Measurements from ENCODE around the gene CSNK1A1L. TPM values are rescaled to one million over a fixed set of nuclear protein-coding genes. Genes with fewer than 3 reads are reported as not detected.

The CSNK1A1L gene
- total and polyA plus RNA-seq, 2 of the 13 experiments (the other 11 are each of a cell fraction or from before 2014, with no cell fraction given) = not detected

DNA sequence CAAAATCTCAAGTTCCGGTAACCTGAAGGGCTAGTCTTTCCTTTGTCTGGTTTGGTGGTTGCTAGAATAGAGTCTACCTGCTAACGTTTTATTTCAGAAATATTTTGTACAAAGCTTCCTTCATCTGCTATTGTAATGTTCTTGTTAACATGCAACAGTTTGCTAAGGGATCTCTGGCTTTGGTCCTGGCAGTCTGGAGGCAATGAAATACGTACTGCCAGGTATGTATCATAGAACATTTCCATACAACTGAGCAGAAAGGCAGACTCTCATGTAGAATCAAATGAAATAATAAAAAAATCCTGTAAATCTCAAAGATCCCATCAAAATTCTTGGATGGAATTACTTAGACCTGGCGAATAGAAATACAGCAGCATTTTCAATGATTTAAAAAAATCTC is 8.8 kb upstream of the CSNK1A1L start:
- Histone ChIP-seq H3K27me3 (ENCODE audit: control insufficient read depth in 1 of 2, insufficient read depth in 2 of 2, low read length in 2 of 2) (no peaks in the 10 kb centered on the region), H3K36me3 (replicated peaks in 1 of 2; ENCODE audit: control insufficient read depth in 1 of 2, insufficient read depth in 2 of 2, low read length in 2 of 2) (no peaks in the 10 kb centered on the region), H3K9me3 (ENCODE audit: low read length) (no peaks in the 10 kb centered on the region), H4K20me1 (ENCODE audit: insufficient read depth, low read length) (no peaks in the 10 kb centered on the region), H2AFZ (ENCODE audit: low read length) (no peak overlapping the region), H3K9ac (ENCODE audit: insufficient read depth, low read depth, low read length) (no peak overlapping the region), H3K4me2 (ENCODE audit: low read depth, low read length) (no peak overlapping the region), H3K79me2 (ENCODE audit: insufficient read depth, low read length) (no peaks in the 10 kb centered on the region), H3K4me3 (replicated peaks in 1 of 3; ENCODE audit: insufficient read depth in 1 of 3, low read depth in 2 of 3, low read length in 3 of 3) (no peak overlapping the region), H3K27ac (ENCODE audit: extremely low read length, insufficient read depth, low read length) (no peak overlapping the region), H3K4me1 (ENCODE audit: insufficient read depth, low read length) (no peaks in the 10 kb centered on the region)
- ChIA-PET POLR2A (no interaction called here), CTCF (ENCODE audit: low intra/inter-chr PET ratio, low total read pairs) (no interaction called here)
- BruUV-seq (replicated peaks) = no TSS peak
- ATAC-seq = no peak
- no peak for DNase-seq (ENCODE audit: low spot score)
- no peak for TF ChIP-seq SETDB1 (CRISPR knock-in tag; IDR thresholded peaks at IDR 0.05; ENCODE audit: borderline replicate concordance)
- 0% methylated on average over 4 of the region's 4 CpGs for WGBS (ENCODE audit: low lambda C conversion rate)
- no peak for FAIRE-seq
- in situ Hi-C loops (cut with HindIII; ENCODE audit: extremely low pct_ligation_motif_present, low pct_unique_long_range_greater_than_20kb) (no loop called here), intact Hi-C loops (cut with micrococcal nuclease; ENCODE audit: unreplicated experiment) (no loop called here)

DNA sequence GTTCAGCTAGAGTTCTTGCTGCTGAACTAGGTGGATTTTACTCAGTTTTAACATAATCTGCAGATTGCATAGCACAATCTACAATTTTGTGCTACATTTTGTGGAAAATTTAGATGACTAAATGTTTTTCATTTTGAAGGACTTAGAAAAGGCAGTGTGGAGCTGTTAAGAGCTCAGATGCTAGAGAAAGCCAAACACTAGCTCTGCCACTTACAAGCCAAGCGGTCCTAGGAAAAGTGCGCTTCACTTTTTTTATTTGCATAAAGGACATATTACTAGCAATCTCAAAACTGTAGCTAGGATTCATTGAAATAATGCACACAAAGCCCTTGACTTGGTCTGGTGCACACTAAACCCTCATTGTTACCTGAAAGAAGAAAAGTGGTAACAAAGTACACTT is 8.1 kb upstream of the CSNK1A1L start:
- ATAC-seq = no peak
- H3K27ac ChIP-seq (ENCODE audit: extremely low read length, insufficient read depth, low read length) = no peak overlapping the region
- intact Hi-C loops (cut with micrococcal nuclease; ENCODE audit: unreplicated experiment) = no loop called here
- TF ChIP-seq NBN (conservative IDR thresholded peaks at IDR 0.05) (no peak), RARA (CRISPR knock-in tag; IDR thresholded peaks at IDR 0.05) (no peak), BCL6 (CRISPR knock-in tag; IDR thresholded peaks at IDR 0.05) (no peak), NFATC3 (CRISPR knock-in tag; IDR thresholded peaks at IDR 0.05) (no peak), ZNF549 (CRISPR knock-in tag; IDR thresholded peaks at IDR 0.05) (no peak), ZNF337 (CRISPR knock-in tag; IDR thresholded peaks at IDR 0.05; ENCODE audit: borderline replicate concordance, low read depth) (no peak), GATAD2A (CRISPR knock-in tag; IDR thresholded peaks at IDR 0.05) (no peak), SAP130 (CRISPR knock-in tag; IDR thresholded peaks at IDR 0.05; ENCODE audit: low read depth) (no peak), ZNF180 (CRISPR knock-in tag; IDR thresholded peaks at IDR 0.05; ENCODE audit: borderline replicate concordance, low read depth) (no peak), ZNF367 (CRISPR knock-in tag; IDR thresholded peaks at IDR 0.05; ENCODE audit: borderline replicate concordance) (no peak), CBFB (CRISPR knock-in tag; IDR thresholded peaks at IDR 0.05) (no peak), ATM (IDR thresholded peaks at IDR 0.05; ENCODE audit: borderline replicate concordance) (no peak)
- TF ChIP-seq, protein P1, sequence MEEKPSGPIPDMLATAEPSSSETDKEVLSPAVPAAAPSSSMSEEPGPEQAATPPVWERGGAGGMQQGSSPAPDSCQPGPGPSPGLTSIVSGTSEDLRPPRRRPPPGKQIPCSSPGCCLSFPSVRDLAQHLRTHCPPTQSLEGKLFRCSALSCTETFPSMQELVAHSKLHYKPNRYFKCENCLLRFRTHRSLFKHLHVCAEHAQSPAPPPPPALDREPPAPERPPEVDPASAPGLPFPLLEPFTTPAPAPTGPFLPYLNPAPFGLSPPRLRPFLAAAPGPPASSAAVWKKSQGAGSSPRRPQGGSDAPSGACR (CRISPR knock-in tag; IDR thresholded peaks at IDR 0.05) = no peak
- TF ChIP-seq, protein P2, sequence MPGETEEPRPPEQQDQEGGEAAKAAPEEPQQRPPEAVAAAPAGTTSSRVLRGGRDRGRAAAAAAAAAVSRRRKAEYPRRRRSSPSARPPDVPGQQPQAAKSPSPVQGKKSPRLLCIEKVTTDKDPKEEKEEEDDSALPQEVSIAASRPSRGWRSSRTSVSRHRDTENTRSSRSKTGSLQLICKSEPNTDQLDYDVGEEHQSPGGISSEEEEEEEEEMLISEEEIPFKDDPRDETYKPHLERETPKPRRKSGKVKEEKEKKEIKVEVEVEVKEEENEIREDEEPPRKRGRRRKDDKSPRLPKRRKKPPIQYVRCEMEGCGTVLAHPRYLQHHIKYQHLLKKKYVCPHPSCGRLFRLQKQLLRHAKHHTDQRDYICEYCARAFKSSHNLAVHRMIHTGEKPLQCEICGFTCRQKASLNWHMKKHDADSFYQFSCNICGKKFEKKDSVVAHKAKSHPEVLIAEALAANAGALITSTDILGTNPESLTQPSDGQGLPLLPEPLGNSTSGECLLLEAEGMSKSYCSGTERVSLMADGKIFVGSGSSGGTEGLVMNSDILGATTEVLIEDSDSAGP (CRISPR knock-in tag; IDR thresholded peaks at IDR 0.05; ENCODE audit: borderline replicate concordance) = no peak
- TF ChIP-seq, protein P3, sequence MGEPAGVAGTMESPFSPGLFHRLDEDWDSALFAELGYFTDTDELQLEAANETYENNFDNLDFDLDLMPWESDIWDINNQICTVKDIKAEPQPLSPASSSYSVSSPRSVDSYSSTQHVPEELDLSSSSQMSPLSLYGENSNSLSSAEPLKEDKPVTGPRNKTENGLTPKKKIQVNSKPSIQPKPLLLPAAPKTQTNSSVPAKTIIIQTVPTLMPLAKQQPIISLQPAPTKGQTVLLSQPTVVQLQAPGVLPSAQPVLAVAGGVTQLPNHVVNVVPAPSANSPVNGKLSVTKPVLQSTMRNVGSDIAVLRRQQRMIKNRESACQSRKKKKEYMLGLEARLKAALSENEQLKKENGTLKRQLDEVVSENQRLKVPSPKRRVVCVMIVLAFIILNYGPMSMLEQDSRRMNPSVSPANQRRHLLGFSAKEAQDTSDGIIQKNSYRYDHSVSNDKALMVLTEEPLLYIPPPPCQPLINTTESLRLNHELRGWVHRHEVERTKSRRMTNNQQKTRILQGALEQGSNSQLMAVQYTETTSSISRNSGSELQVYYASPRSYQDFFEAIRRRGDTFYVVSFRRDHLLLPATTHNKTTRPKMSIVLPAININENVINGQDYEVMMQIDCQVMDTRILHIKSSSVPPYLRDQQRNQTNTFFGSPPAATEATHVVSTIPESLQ (CRISPR knock-in tag; conservative IDR thresholded peaks at IDR 0.05) = no peak
- TF ChIP-seq, protein P4, sequence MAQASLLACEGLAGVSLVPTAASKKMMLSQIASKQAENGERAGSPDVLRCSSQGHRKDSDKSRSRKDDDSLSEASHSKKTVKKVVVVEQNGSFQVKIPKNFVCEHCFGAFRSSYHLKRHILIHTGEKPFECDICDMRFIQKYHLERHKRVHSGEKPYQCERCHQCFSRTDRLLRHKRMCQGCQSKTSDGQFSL (CRISPR knock-in tag; IDR thresholded peaks at IDR 0.05) = no peak

More for the DNA sequence above, 8.1 kb upstream of the CSNK1A1L start:
- BruUV-seq (replicated peaks) = no TSS peak
- H3K9me3 ChIP-seq (ENCODE audit: low read length) = no peaks in the 10 kb centered on the region
- no peak overlapping the region for H3K9ac ChIP-seq (ENCODE audit: insufficient read depth, low read depth, low read length)
- no peaks in the 10 kb centered on the region for H3K36me3 ChIP-seq (replicated peaks in 1 of 2; ENCODE audit: control insufficient read depth in 1 of 2, insufficient read depth in 2 of 2, low read length in 2 of 2)
- no peaks in the 10 kb centered on the region for H4K20me1 ChIP-seq (ENCODE audit: insufficient read depth, low read length)
- no peak overlapping the region for H2AFZ ChIP-seq (ENCODE audit: low read length)
- no peaks in the 10 kb centered on the region for H3K79me2 ChIP-seq (ENCODE audit: insufficient read depth, low read length)
- no peak for FAIRE-seq
- ChIA-PET CTCF (ENCODE audit: low intra/inter-chr PET ratio, low total read pairs) (no interaction called here), POLR2A (no interaction called here)
- no peak overlapping the region for H3K4me2 ChIP-seq (ENCODE audit: low read depth, low read length)
- in situ Hi-C loops (cut with HindIII; ENCODE audit: extremely low pct_ligation_motif_present, low pct_unique_long_range_greater_than_20kb) = no loop called here
- no peak for DNase-seq (ENCODE audit: low spot score)
- H3K4me1 ChIP-seq (ENCODE audit: insufficient read depth, low read length) = no peaks in the 10 kb centered on the region
- H3K4me3 ChIP-seq (replicated peaks in 1 of 3; ENCODE audit: insufficient read depth in 1 of 3, low read depth in 2 of 3, low read length in 3 of 3) = no peak overlapping the region
- WGBS (ENCODE audit: low lambda C conversion rate) = 46% methylated on average over 2 of the region's 2 CpGs
- H3K27me3 ChIP-seq (ENCODE audit: control insufficient read depth in 1 of 2, insufficient read depth in 2 of 2, low read length in 2 of 2) = no peaks in the 10 kb centered on the region; a peak in 1 of 5 replicates
